H1 (cell line): Measurements from ENCODE around the gene ENKUR. TPM values are rescaled to one million over a fixed set of nuclear protein-coding genes. Genes with fewer than 3 reads are reported as not detected.

Experiments used
- CTCF ChIA-PET: fragments of 300-600 bp; sonication (Branson Sonifier 250); formaldehyde crosslinking; loops from one replicate; lab custom pipeline; 2021; ENCODE audit not compliant: partially characterized antibody; lab: Charles Lee
- POLR2A ChIA-PET: fragments of 300-600 bp; sonication (Branson Sonifier 250); formaldehyde crosslinking; loops from one replicate; lab custom pipeline; 2021; ENCODE audit warnings: inconsistent platforms; ENCODE audit not compliant: partially characterized antibody; lab: Charles Lee
- DNase-seq, 2 experiments: peaks; one replicate each; pipeline versions ENCODE4 v3.0.0 to v3.0.0-alpha.2; 2010 to 2022; ENCODE audit warnings: low spot score in 2 of 2, low read depth in 1 of 2, mixed read lengths in 1 of 2
- FAIRE-seq: peaks from 2 replicates; lab custom pipeline; 2011; peaks lifted over from hg19 to GRCh38; lab: Jason Lieb, UNC
- H2AFZ ChIP-seq: 2 replicates; pipeline ENCODE4 v1.8.1; 2012; ENCODE audit warnings: low read length, inconsistent platforms
- H2AK5ac ChIP-seq: 2 replicates; pipeline ENCODE4 v1.6.1; 2013; ENCODE audit warnings: low read depth, low read length
- H2BK120ac ChIP-seq: replicated peaks from 2 replicates; pipeline ENCODE3; 2013; ENCODE audit warnings: low read depth, low read length, inconsistent platforms
- H2BK12ac ChIP-seq: 2 replicates; pipeline ENCODE4 v1.6.1; 2013; ENCODE audit warnings: low read depth, low read length
- H2BK15ac ChIP-seq: 2 replicates; pipeline ENCODE4 v1.6.1; 2013; ENCODE audit warnings: low read length
- H2BK20ac ChIP-seq: 2 replicates; pipeline ENCODE4 v1.6.1; 2013; ENCODE audit warnings: low read length
- H2BK5ac ChIP-seq: 2 replicates; pipeline ENCODE4 v1.6.1; 2013; ENCODE audit warnings: low read depth, low read length
- H3K14ac ChIP-seq: 2 replicates; pipeline ENCODE4 v1.6.1; 2013; ENCODE audit warnings: inconsistent platforms; ENCODE audit not compliant: insufficient read length
- H3K18ac ChIP-seq: 2 replicates; pipeline ENCODE4 v1.6.1; 2013; ENCODE audit warnings: low read length; ENCODE audit errors: extremely low read depth
- H3K23ac ChIP-seq: 2 replicates; pipeline ENCODE4 v1.6.1; 2013; ENCODE audit warnings: inconsistent platforms; ENCODE audit not compliant: insufficient read length
- H3K23me2 ChIP-seq: 2 replicates; pipeline ENCODE4 v1.6.1; 2013; ENCODE audit warnings: low read depth, low read length
- H3K27ac ChIP-seq: 2 replicates; pipeline ENCODE4 v1.6.1; 2011; ENCODE audit warnings: low read depth, low read length, inconsistent platforms
- H3K27me3 ChIP-seq, 4 experiments: replicated peaks in 1 of 4; 1 replicate in 1 of 4; 2 replicates in 3 of 4; pipeline versions ENCODE4 v1.6.1 to v1.8.1; 2011 to 2013; ENCODE audit warnings: low read length in 3 of 4, mild to moderate bottlenecking in 3 of 4, inconsistent platforms in 2 of 4, mixed read lengths in 2 of 4, moderate library complexity in 1 of 4; ENCODE audit not compliant: control insufficient read depth in 3 of 4, insufficient read depth in 3 of 4; ENCODE audit errors: extremely low read depth in 1 of 4
- H3K36me3 ChIP-seq, 4 experiments: 2 replicates each; pipeline versions ENCODE4 v1.6.1 to v1.8.1; 2011 to 2013; ENCODE audit warnings: mild to moderate bottlenecking in 4 of 4, low read length in 3 of 4, moderate library complexity in 2 of 4, control low read depth in 1 of 4, inconsistent platforms in 1 of 4; ENCODE audit not compliant: insufficient read depth in 4 of 4, control insufficient read depth in 2 of 4
- H3K4ac ChIP-seq: replicated peaks from 2 replicates; pipeline ENCODE3; 2013; ENCODE audit warnings: low read length, low read depth, mixed read lengths, inconsistent platforms; ENCODE audit not compliant: insufficient read length
- H3K4me1 ChIP-seq, 4 experiments: replicated peaks in 1 of 4; 1 replicate in 1 of 4; 2 replicates in 3 of 4; pipeline versions ENCODE4 v1.6.1 to v1.8.1; 2011 to 2013; ENCODE audit warnings: low read length in 3 of 4, inconsistent platforms in 2 of 4, mixed read lengths in 1 of 4; ENCODE audit not compliant: insufficient read depth in 4 of 4, control insufficient read depth in 3 of 4
- H3K4me2 ChIP-seq, 2 experiments: 2 replicates each; pipeline versions ENCODE4 v1.6.1 to v1.8.1; 2011 to 2013; ENCODE audit warnings: low read depth in 2 of 2, low read length in 2 of 2, control low read depth in 1 of 2, inconsistent platforms in 1 of 2, mild to moderate bottlenecking in 1 of 2; ENCODE audit not compliant: insufficient read depth in 1 of 2
- H3K4me3 ChIP-seq, 4 experiments: fragments of 200-600, 300-600 bp in 1 of 4; sonication (generic), shearing (Covaris generic), sonication (Bioruptor Twin) in 1 of 4; 2 replicates each; pipeline versions ENCODE4 v1.5.1 to v1.8.1; 2011 to 2016; ENCODE audit warnings: low read length in 4 of 4, low read depth in 3 of 4, control low read depth in 2 of 4, inconsistent platforms in 2 of 4, mild to moderate bottlenecking in 2 of 4, mixed read lengths in 1 of 4, moderate library complexity in 1 of 4; ENCODE audit not compliant: insufficient read depth in 2 of 4; ENCODE audit errors: extremely low read depth in 1 of 4
- H3K56ac ChIP-seq: replicated peaks from 2 replicates; pipeline ENCODE3; 2013; ENCODE audit warnings: low read depth, mild to moderate bottlenecking, mixed read lengths, low read length, inconsistent platforms; ENCODE audit not compliant: insufficient read length
- H3K79me1 ChIP-seq: 2 replicates; pipeline ENCODE4 v1.6.1; 2013; ENCODE audit warnings: low read depth, low read length, control low read depth
- H3K79me2 ChIP-seq, 2 experiments: 2 replicates each; pipeline versions ENCODE4 v1.6.1 to v1.8.1; 2012 to 2013; ENCODE audit warnings: low read length in 2 of 2, mild to moderate bottlenecking in 2 of 2, inconsistent platforms in 1 of 2; ENCODE audit not compliant: insufficient read depth in 2 of 2, control insufficient read depth in 1 of 2
- H3K9ac ChIP-seq, 4 experiments: replicated peaks in 1 of 4; 1 replicate in 1 of 4; 2 replicates in 3 of 4; pipeline versions ENCODE4 v1.6.1 to v1.8.1; 2011 to 2013; ENCODE audit warnings: low read depth in 3 of 4, low read length in 3 of 4, control low read depth in 2 of 4, mild to moderate bottlenecking in 2 of 4, moderate library complexity in 2 of 4, inconsistent platforms in 1 of 4; ENCODE audit errors: extremely low read depth in 1 of 4
- H3K9me3 ChIP-seq, 2 experiments: 2 replicates each; pipeline versions ENCODE4 v1.6.1 to v1.8.1; 2012 to 2013; ENCODE audit warnings: mild to moderate bottlenecking in 2 of 2, moderate library complexity in 2 of 2, control low read depth in 1 of 2, inconsistent platforms in 1 of 2, low read depth in 1 of 2, low read length in 1 of 2, mixed read lengths in 1 of 2; ENCODE audit not compliant: insufficient read depth in 2 of 2
- H4K20me1 ChIP-seq, 2 experiments: replicated peaks in 1 of 2; 2 replicates each; pipeline versions ENCODE3 to v1.8.1; 2011 to 2013; ENCODE audit warnings: inconsistent platforms in 2 of 2, low read length in 2 of 2, mild to moderate bottlenecking in 1 of 2; ENCODE audit not compliant: insufficient read depth in 2 of 2, control insufficient read depth in 1 of 2
- H4K5ac ChIP-seq: 2 replicates; pipeline ENCODE4 v1.6.1; 2013; ENCODE audit warnings: low read length, low read depth, mixed read lengths, inconsistent platforms; ENCODE audit not compliant: insufficient read length
- H4K8ac ChIP-seq: 2 replicates; pipeline ENCODE4 v1.8.0; 2013; ENCODE audit warnings: mild to moderate bottlenecking, moderate library complexity, low read length, inconsistent platforms; ENCODE audit not compliant: insufficient read depth; ENCODE audit errors: extremely low read depth
- H4K91ac ChIP-seq: replicated peaks from 2 replicates; pipeline ENCODE3; 2013; ENCODE audit warnings: low read length, mixed read lengths, inconsistent platforms; ENCODE audit not compliant: insufficient read length
- CHD1 ChIP-seq: IDR thresholded peaks from 2 replicates; pipeline ENCODE4 v1.6.1; 2012; ENCODE audit warnings: low read depth, low read length, improper control_type of control experiment
- CHD2 ChIP-seq: IDR thresholded peaks from 2 replicates; pipeline ENCODE4 v1.6.1; 2012; ENCODE audit warnings: low read length, improper control_type of control experiment
- CTBP2 ChIP-seq: IDR thresholded peaks from 2 replicates; pipeline ENCODE4 v1.7.0; 2011; ENCODE audit warnings: borderline replicate concordance, mild to moderate bottlenecking, moderate library complexity, mixed read lengths, low read length; ENCODE audit not compliant: insufficient read depth, insufficient read length
- HDAC2 ChIP-seq, 2 experiments: fragments of 300-600 bp in 1 of 2; sonication (generic) in 1 of 2; IDR thresholded peaks; 2 replicates each; pipeline ENCODE4 v1.6.1; 2011 to 2012; ENCODE audit warnings: low read depth in 2 of 2, low read length in 2 of 2, mild to moderate bottlenecking in 2 of 2, moderate library complexity in 2 of 2, borderline replicate concordance in 1 of 2, inconsistent platforms in 1 of 2
- JUN ChIP-seq: IDR thresholded peaks from 2 replicates; pipeline ENCODE4 v1.6.1; 2011; ENCODE audit warnings: low read depth, mild to moderate bottlenecking, improper control_type of control experiment, low read length
- JUND ChIP-seq: IDR thresholded peaks from 2 replicates; pipeline ENCODE4 v1.6.1; 2011; ENCODE audit warnings: mild to moderate bottlenecking, improper control_type of control experiment, low read length
- KDM5A ChIP-seq: fragments of 200-600 bp; IDR thresholded peaks from 2 replicates; pipeline ENCODE4 v1.7.1; 2012; ENCODE audit warnings: mild to moderate bottlenecking, low read length, inconsistent platforms, mixed read lengths
- NANOG ChIP-seq: IDR thresholded peaks from 2 replicates; pipeline ENCODE4 v1.6.1; 2011; ENCODE audit warnings: low read length, low read depth, mild to moderate bottlenecking, inconsistent platforms; ENCODE audit not compliant: insufficient read depth, poor library complexity, severe bottlenecking
- SP1 ChIP-seq: IDR thresholded peaks from 2 replicates; pipeline ENCODE4 v1.6.1; 2011; ENCODE audit warnings: low read depth, low read length
- TAF1 ChIP-seq: IDR thresholded peaks from 2 replicates; pipeline ENCODE4 v1.6.1; 2011; ENCODE audit warnings: mild to moderate bottlenecking, low read depth, low read length
- TBP ChIP-seq: IDR thresholded peaks from 2 replicates; pipeline ENCODE4 v1.6.1; 2011; ENCODE audit warnings: low read depth, low read length, improper control_type of control experiment
- USF2 ChIP-seq: IDR thresholded peaks from 2 replicates; pipeline ENCODE4 v1.6.1; 2011; ENCODE audit warnings: low read length, improper control_type of control experiment
- WGBS, 2 experiments: shearing (Covaris generic) in 1 of 2; methylation state at CpG; one replicate each; pipeline versions ENCODE4 v1.1.6 to v1.1.7; 2013 to 2015; ENCODE audit warnings: low lambda C conversion rate in 2 of 2, mixed read lengths in 2 of 2, inconsistent platforms in 1 of 2, low coverage in 1 of 2, missing lambda C conversion rate in 1 of 2; ENCODE audit not compliant: insufficient replicate concordance in 2 of 2, insufficient coverage in 1 of 2, insufficient read length in 1 of 2; ENCODE audit errors: extremely low coverage in 1 of 2, missing lambda C conversion rate in 1 of 2; 5-methylcytosine and 5-hydroxymethylcytosine counted together
- polyA plus RNA-seq, 7 experiments: library from polyadenylated mRNA; depleted of rRNA in 3 of 7; stranded (reverse) in 5 of 7; unstranded in 2 of 7; fragments of >200 nt in 5 of 7; fragments of 200-250 nt in 2 of 7; gene quantifications; 1 replicate in 5 of 7; 2 replicates in 1 of 7; 4 replicates in 1 of 7; pipeline versions ENCODE4 v1.2.1 to v1.2.3, GENCODE V29; 2011 to 2013; ENCODE audit warnings: missing spikeins in 2 of 7, mixed read lengths in 2 of 7
- total RNA-seq: library from RNA; stranded (reverse); fragmentation: NEBNext Ultra II Directional; extraction: Animal tissue kit (Norgen Biotek cat#: 25700); gene quantifications from 2 replicates; pipeline ENCODE4 v1.2.1, GENCODE V29; 2021

Gene ENKUR
- total and polyA plus RNA-seq, 2 of the 8 experiments (the other 6 are each of a cell fraction or from before 2014, with no cell fraction given): not detected

GRCh38 chr10:25047591-25048301 lies 31.8 kb upstream of the ENKUR start:
- H3K27ac ChIP-seq: no peak overlapping the region
- H3K18ac ChIP-seq: no peak overlapping the region
- 86% methylated on average over 4 of the region's 4 CpGs; no CpG with 5 or more reads in 1 of the 2 experiments for WGBS, 2 experiments
- H2AFZ ChIP-seq: no peak overlapping the region
- H3K4me2 ChIP-seq: no peak overlapping the region
- H3K23ac ChIP-seq: no peak overlapping the region
- DNase-seq (no peak), FAIRE-seq (no peak)
- no peak overlapping the region for H2BK12ac ChIP-seq
- no peaks in the 10 kb centered on the region for H3K79me1 ChIP-seq
- no peak overlapping the region for H2BK5ac ChIP-seq
- H3K4me1 ChIP-seq: no peaks in the 10 kb centered on the region
- H2BK20ac ChIP-seq: no peak overlapping the region
- POLR2A ChIA-PET: no interaction called here
- no peak overlapping the region for H2AK5ac ChIP-seq
- no peak overlapping the region for H2BK120ac ChIP-seq
- no peaks in the 10 kb centered on the region for H3K79me2 ChIP-seq
- no peak overlapping the region for H4K5ac ChIP-seq
- no peak overlapping the region for H2BK15ac ChIP-seq
- no peak overlapping the region for H3K4ac ChIP-seq
- H4K91ac ChIP-seq: no peak overlapping the region
- H3K36me3 ChIP-seq: no peaks in the 10 kb centered on the region
- H4K8ac ChIP-seq: no peak overlapping the region
- H3K9me3 ChIP-seq: no peaks in the 10 kb centered on the region
- H3K56ac ChIP-seq: no peak overlapping the region
- no peaks in the 10 kb centered on the region for H3K27me3 ChIP-seq
- no peaks in the 10 kb centered on the region for H4K20me1 ChIP-seq
- CTCF ChIA-PET: no interaction called here
- H3K23me2 ChIP-seq: no peaks in the 10 kb centered on the region
- no peak overlapping the region for H3K9ac ChIP-seq
- no peak overlapping the region for H3K4me3 ChIP-seq
- no peak overlapping the region for H3K14ac ChIP-seq
- no peak for TF ChIP-seq HDAC2 (IDR thresholded peaks at IDR 0.05; ENCODE audit: borderline replicate concordance in 1 of 2, low read depth in 2 of 2, low read length in 2 of 2)
- TF ChIP-seq CTBP2: no peak
- TF ChIP-seq CHD2: no peak
- no peak for TF ChIP-seq KDM5A
- TF ChIP-seq JUND: no peak
- no peak for TF ChIP-seq TBP
- TF ChIP-seq TAF1: no peak
- TF ChIP-seq USF2: no peak
- TF ChIP-seq NANOG: no peak
- no peak for TF ChIP-seq SP1
- no peak for TF ChIP-seq JUN
- no peak for TF ChIP-seq CHD1
